Esophagus mucosa (tissue), 1 donor: Measurements from ENCODE around the gene PRIMA1. TPM values are rescaled to one million over a fixed set of nuclear protein-coding genes. Genes with fewer than 3 reads are reported as not detected.

Source experiments
- ATAC-seq: fragments of 200-7000 bp; cut with Tn5 transposase; one replicate; pipeline ENCODE4 v1.9.1; 2020
- total RNA-seq: library from RNA; stranded (reverse); gene quantifications from one replicate; pipeline ENCODE4 v1.2.4, GENCODE V29; 2023
- donor health status: DM: yes; HTN: yes; CAD: no.

PRIMA1 gene
- total RNA-seq, 1 donor from 2014 or later = 1.8 TPM

DNA sequence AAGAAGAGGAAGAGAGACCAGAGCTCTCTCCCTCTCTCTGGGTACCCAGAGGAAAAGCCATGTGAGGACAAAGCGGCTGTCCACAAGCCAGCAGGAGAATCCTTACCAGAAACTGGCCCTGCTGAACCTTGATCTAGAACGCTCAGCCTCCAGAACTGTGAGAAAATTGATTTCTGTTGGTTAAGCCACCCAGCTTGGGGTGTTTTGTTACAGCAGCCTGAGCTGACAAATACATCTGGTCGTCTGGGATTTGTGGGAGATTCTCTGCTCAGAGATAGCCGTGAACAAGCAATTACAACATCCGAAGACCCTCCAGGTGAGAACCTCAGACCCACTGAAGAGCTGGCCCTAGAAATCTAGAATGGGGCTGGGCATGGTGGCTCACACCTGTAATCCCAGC lies 6.5 kb upstream of the PRIMA1 start:
- no peak for ATAC-seq

DNA sequence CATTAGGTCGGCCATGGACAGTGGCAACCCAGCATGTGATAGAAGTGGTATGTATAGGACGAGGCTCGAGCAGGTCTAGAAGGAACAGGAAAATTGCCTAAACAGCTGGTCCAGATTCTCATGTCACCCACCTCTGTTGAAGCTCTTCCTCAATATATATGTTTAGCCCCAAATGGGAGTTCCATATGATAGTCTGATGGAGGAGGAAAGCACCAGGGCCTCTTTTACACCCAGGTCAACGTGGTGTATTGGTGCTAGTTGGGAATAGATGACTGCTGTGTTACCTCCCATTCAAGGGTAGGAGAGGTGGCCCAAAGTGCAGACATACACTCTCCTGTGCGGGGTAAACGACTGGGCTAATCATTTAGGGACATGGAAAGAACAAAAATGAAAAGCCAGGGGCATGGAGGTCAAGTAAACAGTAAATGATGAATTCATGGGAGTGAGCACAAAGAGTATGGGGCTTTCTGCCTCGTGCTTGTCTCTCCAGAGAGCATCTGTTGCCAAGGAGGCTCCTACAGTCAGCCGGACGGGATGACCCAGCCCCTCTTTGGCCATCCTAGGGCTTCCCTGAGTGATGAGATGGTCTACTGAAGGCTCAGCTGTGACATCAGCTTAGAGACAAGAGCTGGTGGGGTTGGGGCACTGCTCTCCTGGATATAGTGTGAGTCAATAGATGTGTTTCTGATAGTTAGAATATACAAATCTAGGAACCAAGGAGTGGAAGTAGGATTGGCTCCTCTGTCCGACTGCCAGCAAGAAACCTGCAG lies 5.5 kb upstream of the PRIMA1 start:
- no peak for ATAC-seq

DNA sequence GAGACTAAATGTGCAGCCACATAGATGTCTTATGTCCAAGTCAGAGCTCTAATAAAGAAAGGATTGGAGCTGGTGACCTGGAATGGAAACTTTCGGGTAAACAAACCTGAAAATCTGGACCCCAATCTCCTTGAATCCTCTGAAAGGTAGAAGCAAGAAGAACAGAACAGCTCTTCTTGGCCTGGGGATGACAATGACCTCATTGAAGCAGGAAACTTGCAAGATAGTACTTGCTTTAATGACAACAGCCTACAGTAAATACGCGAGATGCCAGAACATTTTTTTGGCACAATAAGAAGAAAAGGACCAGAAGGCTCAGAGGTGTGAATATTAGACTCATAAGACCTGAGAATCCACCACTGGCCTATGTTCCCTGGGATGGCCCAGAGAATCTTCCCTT lies 4.1 kb upstream of the PRIMA1 start:
- ATAC-seq = peak; percentile 26

- no peak for ATAC-seq
Observed at GRCh38 chr14:93790966-93791365, 2.7 kb upstream of the PRIMA1 start.

DNA sequence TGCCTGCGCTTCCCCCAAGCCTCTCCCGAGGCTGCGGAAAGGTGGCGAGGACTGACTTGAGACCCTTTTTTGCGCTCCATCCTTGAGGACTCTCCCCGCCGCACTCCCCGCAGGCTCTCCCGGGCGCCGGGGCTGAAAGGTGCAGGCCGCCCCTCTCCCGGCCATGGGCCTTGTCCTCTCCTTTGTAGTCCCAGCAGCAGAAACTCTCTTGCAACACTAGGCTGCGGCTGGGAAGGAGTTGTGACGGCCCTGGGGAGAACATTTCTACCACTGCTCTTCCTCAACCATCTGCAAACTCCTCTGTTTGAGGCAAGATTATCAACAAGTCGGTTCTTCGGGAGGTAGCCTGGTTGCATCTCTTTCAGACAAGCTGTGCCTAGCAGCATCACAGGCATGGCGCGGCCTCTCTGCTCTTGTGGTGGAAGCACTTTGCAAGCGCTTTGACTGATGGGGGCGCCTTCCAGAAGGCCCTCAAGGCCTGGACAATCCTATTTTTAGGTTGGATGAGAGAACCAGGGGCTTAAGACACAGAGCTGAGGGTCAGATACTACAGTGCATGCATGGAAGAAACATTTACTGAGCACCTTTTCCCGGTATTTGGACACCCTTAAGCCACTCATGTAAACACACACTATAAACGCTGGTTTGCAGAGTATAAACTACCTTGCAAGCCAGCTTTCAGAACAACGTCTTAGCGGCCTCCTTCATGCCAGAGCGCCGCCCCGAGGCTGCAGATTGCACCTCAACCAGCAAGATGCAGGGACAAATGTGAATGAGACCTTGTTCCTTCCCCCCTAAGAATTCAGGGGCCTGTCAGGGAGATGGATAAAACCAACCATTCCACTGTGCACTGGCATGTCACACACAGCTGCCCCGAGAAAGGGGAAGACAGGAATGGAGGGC lies 1.2 kb upstream of the PRIMA1 start:
- no peak for ATAC-seq

GRCh38 chr14:93788543-93789227 lies 400 bp upstream of the PRIMA1 start:
- peak; percentile 84 for ATAC-seq

DNA sequence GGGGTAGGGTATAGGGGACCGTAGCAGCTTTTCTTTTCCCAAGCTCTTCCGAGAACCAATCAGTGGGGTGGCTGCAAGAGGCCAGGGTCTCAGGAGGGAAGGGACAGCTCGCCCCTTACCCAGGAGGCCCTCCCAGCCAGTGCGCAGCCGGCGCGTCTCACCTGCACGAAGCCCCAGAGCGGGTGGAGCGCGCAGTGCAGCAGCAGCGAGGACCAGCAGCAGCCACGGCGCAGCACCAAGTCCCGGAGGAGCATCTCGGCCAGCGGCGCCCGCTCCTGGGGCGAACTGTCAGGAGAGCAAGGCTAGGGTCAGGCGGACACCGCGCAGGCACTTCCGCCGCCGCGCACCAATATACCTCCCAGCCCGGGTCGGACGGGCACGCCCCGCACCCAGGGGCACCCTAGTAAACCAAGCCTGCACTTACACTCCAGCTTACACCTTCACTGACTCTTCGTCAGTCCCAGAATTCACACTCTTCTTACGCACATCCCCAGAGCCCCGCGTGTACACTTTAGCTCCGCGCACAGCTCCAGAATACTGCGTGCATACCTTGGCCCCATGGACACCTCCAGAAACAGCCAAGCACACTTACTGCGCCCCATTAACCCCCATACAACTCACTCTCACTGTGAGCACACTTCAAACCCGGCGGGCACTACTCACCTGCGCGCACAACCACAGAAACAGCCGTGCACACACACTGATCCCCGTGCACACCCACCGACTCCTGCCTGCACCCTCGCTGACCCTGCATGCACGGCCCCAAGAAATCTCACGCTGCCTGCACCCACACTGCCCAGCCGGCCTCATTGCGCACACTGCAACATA lies 606 bp downstream of the PRIMA1 start:
- ATAC-seq = no peak

- no peak for ATAC-seq
Observed at GRCh38 chr14:93785423-93785822, 2.9 kb downstream of the PRIMA1 start.

DNA sequence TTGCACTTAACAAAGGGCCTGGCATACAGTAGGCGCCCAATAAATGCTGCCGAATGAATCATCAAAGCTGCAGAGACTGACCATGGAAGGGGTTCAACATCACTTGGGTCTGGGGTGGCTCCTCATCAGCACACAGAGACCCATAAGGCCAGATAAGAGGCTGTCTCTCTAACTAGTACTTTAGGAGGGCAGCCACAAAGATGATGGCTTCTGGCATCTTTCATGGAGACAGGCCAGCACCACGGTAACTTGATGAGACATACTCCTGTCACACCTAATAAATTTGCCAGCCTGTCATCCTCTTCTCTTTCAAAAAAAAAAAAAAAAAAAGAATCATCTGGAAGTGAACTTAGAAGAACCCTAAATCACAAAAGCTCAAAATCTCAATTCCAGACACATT lies 3.4 kb downstream of the PRIMA1 start:
- no peak for ATAC-seq

- no peak for ATAC-seq
Observed at GRCh38 chr14:93780813-93781400, 7.4 kb downstream of the PRIMA1 start.

GRCh38 chr14:93778856-93779629 lies 9.2 kb downstream of the PRIMA1 start:
- no peak for ATAC-seq

GRCh38 chr14:93778453-93778852 lies 9.8 kb downstream of the PRIMA1 start:
- no peak for ATAC-seq

- no peak for ATAC-seq
Observed at GRCh38 chr14:93775744-93776143, 12.5 kb downstream of the PRIMA1 start.

DNA sequence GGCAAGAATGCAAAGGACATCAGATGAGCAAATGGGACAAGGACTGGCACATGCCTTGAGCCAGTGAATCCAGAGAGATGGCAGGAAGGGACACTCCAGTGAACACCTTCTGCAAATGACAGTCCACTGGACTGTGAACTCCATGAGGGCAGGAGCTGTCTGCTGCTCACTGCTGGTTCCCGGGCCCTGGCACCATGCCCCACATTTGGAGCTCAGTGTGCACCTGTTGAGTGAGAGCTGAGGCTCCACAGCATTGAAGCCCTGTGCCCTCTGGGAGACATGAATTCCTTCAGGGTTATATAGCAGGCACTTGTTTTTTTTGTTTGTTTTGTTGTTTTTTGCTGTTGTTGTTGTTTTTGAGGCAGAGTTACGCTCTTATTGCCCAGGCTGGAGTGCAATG lies 13.1 kb downstream of the PRIMA1 start:
- ATAC-seq = no peak

DNA sequence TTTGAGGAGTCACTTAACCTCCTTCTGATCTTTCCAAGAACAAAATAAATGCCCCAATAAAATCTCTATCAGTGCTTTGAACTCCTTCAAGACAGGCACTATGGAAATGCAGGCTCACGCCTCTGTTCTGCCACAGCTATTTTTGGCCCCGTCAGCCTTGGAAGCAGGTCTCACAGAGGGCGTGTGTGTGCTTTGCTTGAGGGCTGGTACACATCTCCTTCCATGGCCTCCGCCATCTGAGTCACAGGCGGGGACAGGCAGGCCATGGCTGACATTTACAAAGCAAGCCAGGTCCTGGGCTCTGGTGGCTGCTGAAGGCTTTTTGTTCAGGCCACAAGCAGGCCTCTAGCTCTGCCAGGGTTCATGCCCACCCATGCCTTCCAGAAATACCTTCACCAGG lies 16.0 kb downstream of the PRIMA1 start:
- peak; percentile 60 for ATAC-seq

GRCh38 chr14:93765970-93766369 lies 22.3 kb downstream of the PRIMA1 start:
- no peak for ATAC-seq

DNA sequence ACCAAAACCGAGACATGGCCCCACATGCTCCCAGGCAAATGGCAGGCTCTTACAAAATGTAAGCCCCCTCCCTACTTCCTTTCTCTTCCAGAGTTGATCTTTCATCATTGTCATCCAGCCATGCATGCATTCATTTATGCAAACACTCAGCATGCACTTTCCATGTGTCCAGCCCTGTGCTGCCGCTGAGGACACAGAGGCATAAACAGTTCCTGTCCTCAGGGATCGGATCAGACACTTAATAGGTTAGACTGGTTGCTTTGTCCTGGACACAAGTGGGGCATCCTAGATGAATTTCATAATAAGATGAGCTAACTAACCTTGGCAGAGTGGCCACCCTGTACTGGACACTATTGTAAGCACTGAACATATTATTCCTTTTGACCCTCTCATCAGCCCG lies 23.1 kb downstream of the PRIMA1 start:
- no peak for ATAC-seq

- ATAC-seq = no peak
Observed at GRCh38 chr14:93764211-93764659, 24.1 kb downstream of the PRIMA1 start.

DNA sequence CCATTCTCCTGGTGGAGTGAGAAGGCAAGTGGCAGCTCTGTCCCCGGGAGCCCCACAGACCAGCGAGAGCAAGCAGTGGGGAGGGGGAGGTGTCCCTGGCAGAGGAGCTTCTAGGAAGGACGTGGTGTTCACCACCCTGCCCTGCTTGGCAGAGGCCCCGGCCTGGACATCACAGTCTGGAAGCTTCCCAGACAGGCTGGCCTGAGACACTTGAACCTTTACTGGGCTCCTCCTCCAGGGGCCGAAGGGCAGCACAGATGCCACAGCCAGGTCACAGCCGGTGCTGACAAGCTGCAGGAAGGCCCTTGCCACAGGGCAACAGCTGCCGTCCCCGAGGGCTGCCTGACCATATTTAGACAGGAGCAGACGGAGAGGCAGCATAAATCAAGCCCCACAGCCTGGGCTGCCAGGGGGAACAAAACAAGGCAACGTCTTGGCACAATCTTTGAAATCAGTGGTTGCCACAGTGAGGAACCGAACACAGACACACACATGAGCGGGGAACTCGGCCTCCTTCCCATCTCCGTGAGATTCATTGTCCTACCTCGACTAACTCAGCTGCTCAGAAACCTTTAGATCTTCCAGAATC lies 28.5 kb downstream of the PRIMA1 start:
- ATAC-seq = no peak

DNA sequence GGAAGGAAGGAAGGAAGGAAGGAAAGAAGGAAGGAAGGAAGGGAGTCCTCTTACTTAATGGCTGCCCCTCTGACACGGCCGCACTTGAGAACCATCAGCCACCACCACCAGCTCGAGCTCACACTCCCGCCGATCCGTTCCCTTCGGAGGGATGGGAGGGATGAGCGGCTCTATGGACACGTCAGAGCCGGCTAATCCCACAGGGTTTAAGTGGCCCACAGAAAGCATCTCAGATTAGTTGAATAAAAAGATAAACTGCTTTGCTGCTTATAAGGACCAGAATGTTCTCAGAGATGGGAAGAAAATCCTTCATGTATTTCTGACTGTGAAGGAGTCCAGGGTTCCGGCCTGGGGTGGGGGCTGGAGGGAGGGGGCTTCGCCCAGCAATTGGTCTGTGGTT lies 31.1 kb downstream of the PRIMA1 start:
- no peak for ATAC-seq

- no peak for ATAC-seq
Observed at GRCh38 chr14:93753647-93754046, 34.6 kb downstream of the PRIMA1 start.
